ENCODE measurements around the gene BAIAP2.

BAIAP2 gene

GRCh38 chr17:80998118-80998747 is 36.7 kb upstream of the BAIAP2 start:
- no peaks in the 10 kb centered on the region for H3K36me3 ChIP-seq (ENCODE audit: low read length)
- H4K20me1 ChIP-seq (ENCODE audit: low read depth, low read length): no peaks in the 10 kb centered on the region
- H3K9me3 ChIP-seq (ENCODE audit: insufficient read depth, low read length): no peaks in the 10 kb centered on the region
- H3K9ac ChIP-seq (ENCODE audit: low read length): no peak overlapping the region
- no peaks in the 10 kb centered on the region for H3K79me2 ChIP-seq (ENCODE audit: insufficient read depth, low read length)
- H3K9me2 ChIP-seq (replicated peaks; ENCODE audit: insufficient read depth, low read length): no peaks in the 10 kb centered on the region
- TF ChIP-seq EZH2phosphoT487 (conservative IDR thresholded peaks at IDR 0.05; ENCODE audit: low read length) (no peak), CTCF (IDR thresholded peaks at IDR 0.05; ENCODE audit: insufficient read depth, low read length, poor library complexity, severe bottlenecking) (no peak)
- H3K27ac ChIP-seq (ENCODE audit: low read depth, low read length): no peak overlapping the region
- H3K27me3 ChIP-seq (ENCODE audit: low read length): no peaks in the 10 kb centered on the region
- H3F3A ChIP-seq (ENCODE audit: insufficient read depth): no peaks in the 10 kb centered on the region
- no peak overlapping the region for H2AFZ ChIP-seq (ENCODE audit: low read depth, low read length, severe bottlenecking)
- H3K4me3 ChIP-seq (ENCODE audit: insufficient read depth, low read length, poor library complexity, severe bottlenecking): no peak overlapping the region
- H3K4me2 ChIP-seq (ENCODE audit: low read depth, low read length, poor library complexity, severe bottlenecking): no peak overlapping the region

- Histone ChIP-seq H4K20me1 (ENCODE audit: low read depth, low read length) (no peaks in the 10 kb centered on the region), H3K27me3 (ENCODE audit: low read length) (no peaks in the 10 kb centered on the region), H3K9me3 (ENCODE audit: insufficient read depth, low read length) (no peaks in the 10 kb centered on the region), H3K79me2 (ENCODE audit: insufficient read depth, low read length) (no peaks in the 10 kb centered on the region), H2AFZ (ENCODE audit: low read depth, low read length, severe bottlenecking) (no peak overlapping the region), H3K27ac (ENCODE audit: low read depth, low read length) (no peak overlapping the region), H3F3A (ENCODE audit: insufficient read depth) (no peaks in the 10 kb centered on the region), H3K4me3 (ENCODE audit: insufficient read depth, low read length, poor library complexity, severe bottlenecking) (no peak overlapping the region), H3K9ac (ENCODE audit: low read length) (no peak overlapping the region), H3K4me2 (ENCODE audit: low read depth, low read length, poor library complexity, severe bottlenecking) (no peak overlapping the region), H3K36me3 (ENCODE audit: low read length) (no peaks in the 10 kb centered on the region), H3K9me2 (replicated peaks; ENCODE audit: insufficient read depth, low read length) (no peaks in the 10 kb centered on the region)
- TF ChIP-seq EZH2phosphoT487 (conservative IDR thresholded peaks at IDR 0.05; ENCODE audit: low read length) (no peak), CTCF (IDR thresholded peaks at IDR 0.05; ENCODE audit: insufficient read depth, low read length, poor library complexity, severe bottlenecking) (no peak)
These were observed 36.0 kb upstream of the BAIAP2 start for GRCh38 chr17:80998748-80999535.

GRCh38 chr17:80999536-81000333 is 35.2 kb upstream of the BAIAP2 start:
- H4K20me1 ChIP-seq (ENCODE audit: low read depth, low read length): no peaks in the 10 kb centered on the region

More at GRCh38 chr17:80999536-81000333, 35.2 kb upstream of the BAIAP2 start:
- no peak overlapping the region for H3K27ac ChIP-seq (ENCODE audit: low read depth, low read length)
- H3K9me2 ChIP-seq (replicated peaks; ENCODE audit: insufficient read depth, low read length): no peaks in the 10 kb centered on the region
- no peaks in the 10 kb centered on the region for H3K79me2 ChIP-seq (ENCODE audit: insufficient read depth, low read length)
- H3K36me3 ChIP-seq (ENCODE audit: low read length): no peaks in the 10 kb centered on the region
- no peak overlapping the region for H3K9ac ChIP-seq (ENCODE audit: low read length)
- no peak overlapping the region for H2AFZ ChIP-seq (ENCODE audit: low read depth, low read length, severe bottlenecking)
- no peaks in the 10 kb centered on the region for H3F3A ChIP-seq (ENCODE audit: insufficient read depth)
- TF ChIP-seq EZH2phosphoT487 (conservative IDR thresholded peaks at IDR 0.05; ENCODE audit: low read length): no peak
- TF ChIP-seq CTCF (IDR thresholded peaks at IDR 0.05; ENCODE audit: insufficient read depth, low read length, poor library complexity, severe bottlenecking): no peak
- no peaks in the 10 kb centered on the region for H3K27me3 ChIP-seq (ENCODE audit: low read length)
- H3K4me3 ChIP-seq (ENCODE audit: insufficient read depth, low read length, poor library complexity, severe bottlenecking): no peak overlapping the region
- H3K4me2 ChIP-seq (ENCODE audit: low read depth, low read length, poor library complexity, severe bottlenecking): no peak overlapping the region
- H3K9me3 ChIP-seq (ENCODE audit: insufficient read depth, low read length): no peaks in the 10 kb centered on the region

Data from SU-DHL-6 (cell line).